Measurements from ENCODE around the gene PARD3. TPM values are rescaled to one million over a fixed set of nuclear protein-coding genes. Genes with fewer than 3 reads are reported as not detected.

Gene PARD3
- total and polyA plus RNA-seq, 3 donors from 2014 or later, result 31.8 to 59.5 (median 49.5) TPM

DNA sequence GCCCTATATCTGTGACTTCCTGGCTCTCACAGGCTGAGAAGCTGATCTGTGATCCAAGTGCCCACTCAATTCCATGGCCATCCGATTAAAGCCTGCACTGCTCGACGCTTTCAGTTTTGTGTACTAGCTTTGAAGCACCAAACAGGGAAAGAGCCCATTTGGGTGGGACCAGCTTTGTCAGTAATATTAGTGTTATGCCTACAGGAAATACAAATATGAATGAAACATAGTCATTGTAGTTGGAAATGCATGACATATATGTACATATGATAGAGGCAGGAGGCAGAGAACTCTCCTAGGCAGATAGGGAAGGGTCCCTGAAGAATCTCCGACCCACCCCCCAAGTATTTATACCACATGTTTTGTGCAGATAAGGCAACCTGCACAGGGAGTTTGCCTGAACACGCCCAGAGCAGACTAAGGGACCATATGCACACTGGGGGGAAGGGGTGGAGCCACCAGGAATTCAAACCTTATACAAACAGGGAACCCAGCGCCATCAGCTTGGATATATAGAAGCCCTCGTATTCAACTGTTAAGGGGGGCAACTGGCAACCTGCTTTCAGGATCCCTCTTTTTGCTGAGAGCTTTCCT lies 653.2 kb downstream of the PARD3 start:
- 89 to 95% methylated on average over 7 of the region's 7 CpGs for WGBS, 2 donors
- Histone ChIP-seq H3K4me1 (no peaks in the 10 kb centered on the region), H3K27ac (no peak overlapping the region), H3K9me3 (no peaks in the 10 kb centered on the region), H3K4me3 (no peak overlapping the region), H3K36me3 (ENCODE audit: low read depth, missing control alignments) (no peaks in the 10 kb centered on the region), H3K27me3 (no peaks in the 10 kb centered on the region)
- TF ChIP-seq CTCF (IDR thresholded peaks at IDR 0.05) (no peak), POLR2A (IDR thresholded peaks at IDR 0.05) (no peak)
- no peak for DNase-seq
- intact Hi-C loops (cut with DNase I; ENCODE audit: low total_unique reads), result no loop called here

- no peak for TF ChIP-seq CTCF (IDR thresholded peaks at IDR 0.05)
- TF ChIP-seq POLR2A (IDR thresholded peaks at IDR 0.05), result no peak
- Histone ChIP-seq H3K9me3 (no peaks in the 10 kb centered on the region), H3K4me3 (no peak overlapping the region), H3K36me3 (ENCODE audit: low read depth, missing control alignments) (no peaks in the 10 kb centered on the region), H3K27ac (no peak overlapping the region), H3K27me3 (no peaks in the 10 kb centered on the region), H3K4me1 (no peaks in the 10 kb centered on the region)
- 96 to 99% methylated on average over 3 of the region's 3 CpGs for WGBS, 2 donors
- no peak for DNase-seq
- intact Hi-C loops (cut with DNase I; ENCODE audit: low total_unique reads), result no loop called here
Observed at GRCh38 chr10:34160595-34160994, 654.5 kb downstream of the PARD3 start.

GRCh38 chr10:34157501-34157900 lies 657.6 kb downstream of the PARD3 start:
- WGBS, 2 donors, result 93 to 94% methylated on average over 1 of the region's 1 CpG
- H3K27ac ChIP-seq, result no peak overlapping the region
- H3K27me3 ChIP-seq, result no peaks in the 10 kb centered on the region
- H3K4me3 ChIP-seq, result no peak overlapping the region
- no peaks in the 10 kb centered on the region for H3K36me3 ChIP-seq (ENCODE audit: low read depth, missing control alignments)
- no peak for DNase-seq
- H3K4me1 ChIP-seq, result no peaks in the 10 kb centered on the region
- TF ChIP-seq CTCF (IDR thresholded peaks at IDR 0.05) (no peak), POLR2A (IDR thresholded peaks at IDR 0.05) (no peak)
- intact Hi-C loops (cut with DNase I; ENCODE audit: low total_unique reads), result no loop called here
- H3K9me3 ChIP-seq, result no peaks in the 10 kb centered on the region

GRCh38 chr10:34156781-34157425 lies 658.2 kb downstream of the PARD3 start:
- WGBS, 2 donors, result 49 to 64% methylated on average over 6 of the region's 6 CpGs
- Histone ChIP-seq H3K9me3 (no peaks in the 10 kb centered on the region), H3K36me3 (ENCODE audit: low read depth, missing control alignments) (no peaks in the 10 kb centered on the region), H3K4me3 (no peak overlapping the region), H3K27me3 (no peaks in the 10 kb centered on the region), H3K4me1 (no peaks in the 10 kb centered on the region), H3K27ac (no peak overlapping the region)
- no peak for DNase-seq
- TF ChIP-seq CTCF (IDR thresholded peaks at IDR 0.05) (no peak), POLR2A (IDR thresholded peaks at IDR 0.05) (no peak)
- intact Hi-C loops (cut with DNase I; ENCODE audit: low total_unique reads), result no loop called here

GRCh38 chr10:34155812-34156211 lies 659.3 kb downstream of the PARD3 start:
- intact Hi-C loops (cut with DNase I; ENCODE audit: low total_unique reads), result no loop called here
- TF ChIP-seq CTCF (IDR thresholded peaks at IDR 0.05), result no peak
- no peak for TF ChIP-seq POLR2A (IDR thresholded peaks at IDR 0.05)
- H3K27me3 ChIP-seq, result no peaks in the 10 kb centered on the region
- no peak for DNase-seq
- H3K27ac ChIP-seq, result no peak overlapping the region
- H3K36me3 ChIP-seq (ENCODE audit: low read depth, missing control alignments), result no peaks in the 10 kb centered on the region
- no peak overlapping the region for H3K4me3 ChIP-seq
- H3K4me1 ChIP-seq, result no peaks in the 10 kb centered on the region
- WGBS, 2 donors, result 68 to 78% methylated on average over 3 of the region's 3 CpGs
- H3K9me3 ChIP-seq, result no peaks in the 10 kb centered on the region
